Astrocyte (in vitro differentiated cells and primary cell): Measurements from ENCODE around the gene MKRN3. TPM values are rescaled to one million over a fixed set of nuclear protein-coding genes. Genes with fewer than 3 reads are reported as not detected.

Source experiments
- DNase-seq: peaks from one replicate; pipeline ENCODE4 v3.0.0-alpha.2; 2010; ENCODE audit warnings: low read depth
- FAIRE-seq: peaks from 2 replicates; lab custom pipeline; 2011; peaks lifted over from hg19 to GRCh38; lab: Jason Lieb, UNC
- H2AFZ ChIP-seq: 2 replicates; pipeline ENCODE4 v1.6.0; 2012; ENCODE audit warnings: low read depth, low read length, inconsistent platforms
- H3K27ac ChIP-seq: 2 replicates; pipeline ENCODE4 v1.5.1; 2011; ENCODE audit warnings: low read depth, low read length, inconsistent platforms
- H3K27me3 ChIP-seq: 2 replicates; pipeline ENCODE4 v1.6.0; 2011; ENCODE audit warnings: low read length, inconsistent platforms; ENCODE audit not compliant: insufficient read depth
- H3K36me3 ChIP-seq: 2 replicates; pipeline ENCODE4 v1.5.1; 2011; ENCODE audit warnings: low read length, inconsistent platforms; ENCODE audit not compliant: insufficient read depth
- H3K4me1 ChIP-seq: 2 replicates; pipeline ENCODE4 v1.5.1; 2011; ENCODE audit warnings: low read length, inconsistent platforms; ENCODE audit not compliant: insufficient read depth
- H3K4me2 ChIP-seq: 2 replicates; pipeline ENCODE4 v1.6.0; 2012; ENCODE audit warnings: low read length, inconsistent platforms
- H3K4me3 ChIP-seq: 2 replicates; pipeline ENCODE4 v1.5.1; 2011; ENCODE audit warnings: low read depth, mild to moderate bottlenecking, low read length, inconsistent platforms; ENCODE audit not compliant: insufficient read depth
- H3K79me2 ChIP-seq: 2 replicates; pipeline ENCODE4 v1.6.0; 2012; ENCODE audit warnings: mild to moderate bottlenecking, low read length, inconsistent platforms; ENCODE audit not compliant: insufficient read depth
- H3K9ac ChIP-seq: 2 replicates; pipeline ENCODE4 v1.6.0; 2012; ENCODE audit warnings: mild to moderate bottlenecking, low read length, inconsistent platforms
- H3K9me3 ChIP-seq: 2 replicates; pipeline ENCODE4 v1.5.1; 2012; ENCODE audit warnings: low read depth, mild to moderate bottlenecking, low read length, inconsistent platforms; ENCODE audit not compliant: insufficient read depth
- H4K20me1 ChIP-seq: 2 replicates; pipeline ENCODE4 v1.6.0; 2012; ENCODE audit warnings: low read length, inconsistent platforms; ENCODE audit not compliant: insufficient read depth
- H3K27ac Mint-ChIP-seq: one replicate; pipeline ENCODE4 v1.8.0; 2021; ENCODE audit warnings: mild to moderate bottlenecking, mixed read lengths; ENCODE audit not compliant: unreplicated experiment
- H3K27me3 Mint-ChIP-seq: one replicate; pipeline ENCODE4 v1.8.0; 2021; ENCODE audit warnings: low read depth, mixed read lengths; ENCODE audit not compliant: unreplicated experiment
- H3K36me3 Mint-ChIP-seq: one replicate; pipeline ENCODE4 v1.8.0; 2021; ENCODE audit warnings: low read depth, mixed read lengths; ENCODE audit not compliant: unreplicated experiment
- H3K4me1 Mint-ChIP-seq: one replicate; pipeline ENCODE4 v1.8.0; 2021; ENCODE audit warnings: low read depth, mixed read lengths; ENCODE audit not compliant: unreplicated experiment
- H3K4me3 Mint-ChIP-seq: one replicate; pipeline ENCODE4 v1.8.0; 2021; ENCODE audit warnings: mild to moderate bottlenecking, moderate library complexity, mixed read lengths; ENCODE audit not compliant: unreplicated experiment
- H3K9me3 Mint-ChIP-seq: one replicate; pipeline ENCODE4 v1.8.0; 2021; ENCODE audit warnings: mild to moderate bottlenecking, mixed read lengths; ENCODE audit not compliant: unreplicated experiment
- CTCF ChIP-seq: IDR thresholded peaks from 2 replicates; pipeline ENCODE4 v1.5.1; 2011; ENCODE audit warnings: low read depth, mild to moderate bottlenecking, inconsistent platforms, low read length, moderate library complexity; ENCODE audit not compliant: insufficient read depth
- EZH2 ChIP-seq: IDR thresholded peaks from 2 replicates; pipeline ENCODE4 v1.6.1; 2012; ENCODE audit warnings: mild to moderate bottlenecking, low read length, inconsistent platforms; ENCODE audit not compliant: insufficient read depth
- total RNA-seq: library from RNA; stranded (reverse); gene quantifications from 2 replicates; pipeline ENCODE4 v1.2.1, GENCODE V29; 2021

MKRN3 gene
- total RNA-seq, 1 donor from 2014 or later, result not detected

GRCh38 chr15:23536659-23537058, 28.8 kb upstream of the MKRN3 start:
- no peak overlapping the region for H3K4me2 ChIP-seq
- H3K4me3 ChIP-seq, result no peak overlapping the region
- no peak overlapping the region for H3K4me3 Mint-ChIP-seq
- H3K36me3 Mint-ChIP-seq, result no peaks in the 10 kb centered on the region
- H3K9ac ChIP-seq, result no peak overlapping the region
- peaks cover 4% of the 10 kb centered on the region for H3K9me3 ChIP-seq
- no peak for TF ChIP-seq CTCF
- TF ChIP-seq EZH2, result no peak
- no peaks in the 10 kb centered on the region for H3K4me1 Mint-ChIP-seq
- no peak overlapping the region for H3K27ac ChIP-seq
- H3K79me2 ChIP-seq, result no peaks in the 10 kb centered on the region
- no peak for DNase-seq
- no peaks in the 10 kb centered on the region for H3K27me3 ChIP-seq
- no peaks in the 10 kb centered on the region for H3K36me3 ChIP-seq
- H3K27ac Mint-ChIP-seq, result no peak overlapping the region
- no peaks in the 10 kb centered on the region for H3K27me3 Mint-ChIP-seq
- no peaks in the 10 kb centered on the region for H4K20me1 ChIP-seq
- H3K4me1 ChIP-seq, result no peaks in the 10 kb centered on the region
- H2AFZ ChIP-seq, result no peak overlapping the region
- no peak for FAIRE-seq
- peaks cover 5% of the 10 kb centered on the region for H3K9me3 Mint-ChIP-seq

GRCh38 chr15:23538648-23539047, 26.8 kb upstream of the MKRN3 start:
- Mint-ChIP-seq H3K4me1 (no peaks in the 10 kb centered on the region), H3K27me3 (no peaks in the 10 kb centered on the region), H3K27ac (no peak overlapping the region), H3K9me3 (peaks cover 5% of the 10 kb centered on the region), H3K36me3 (no peaks in the 10 kb centered on the region), H3K4me3 (no peak overlapping the region)
- H2AFZ ChIP-seq, result no peak overlapping the region
- no peaks in the 10 kb centered on the region for H4K20me1 ChIP-seq
- no peak overlapping the region for H3K4me2 ChIP-seq
- TF ChIP-seq CTCF (no peak), EZH2 (no peak)
- H3K79me2 ChIP-seq, result no peaks in the 10 kb centered on the region
- no peak for FAIRE-seq
- H3K9ac ChIP-seq, result no peak overlapping the region
- H3K9me3 ChIP-seq, result peaks cover 4% of the 10 kb centered on the region
- H3K36me3 ChIP-seq, result no peaks in the 10 kb centered on the region
- H3K27me3 ChIP-seq, result no peaks in the 10 kb centered on the region
- no peak for DNase-seq
- no peak overlapping the region for H3K27ac ChIP-seq
- no peak overlapping the region for H3K4me3 ChIP-seq
- no peaks in the 10 kb centered on the region for H3K4me1 ChIP-seq

GRCh38 chr15:23539892-23540291, 25.6 kb upstream of the MKRN3 start:
- H3K4me2 ChIP-seq, result no peak overlapping the region
- no peaks in the 10 kb centered on the region for H3K36me3 ChIP-seq
- peaks cover 2% of the 10 kb centered on the region for H3K9me3 Mint-ChIP-seq
- H3K4me3 Mint-ChIP-seq, result no peak overlapping the region
- no peak overlapping the region for H3K4me3 ChIP-seq
- no peak for DNase-seq
- no peaks in the 10 kb centered on the region for H3K27me3 Mint-ChIP-seq
- no peaks in the 10 kb centered on the region for H3K4me1 Mint-ChIP-seq
- no peak overlapping the region for H2AFZ ChIP-seq
- no peaks in the 10 kb centered on the region for H3K4me1 ChIP-seq
- H3K27me3 ChIP-seq, result no peaks in the 10 kb centered on the region
- H4K20me1 ChIP-seq, result no peaks in the 10 kb centered on the region
- H3K27ac Mint-ChIP-seq, result no peak overlapping the region
- peaks cover 4% of the 10 kb centered on the region for H3K9me3 ChIP-seq
- no peak for FAIRE-seq
- no peak overlapping the region for H3K27ac ChIP-seq
- H3K79me2 ChIP-seq, result no peaks in the 10 kb centered on the region
- H3K9ac ChIP-seq, result no peak overlapping the region
- TF ChIP-seq EZH2 (no peak), CTCF (no peak)
- no peaks in the 10 kb centered on the region for H3K36me3 Mint-ChIP-seq
